ENCODE measurements around the gene PRKAG2. TPM values are rescaled to one million over a fixed set of nuclear protein-coding genes. Genes with fewer than 3 reads are reported as not detected.
"Not testable (repeated sequence)": the region's sequence is repeated elsewhere in the genome, so short reads cannot be mapped to it uniquely, and the experiment has no call there.

PRKAG2 gene
- total RNA-seq, 1 donor from 2014 or later = 17.9 TPM

DNA sequence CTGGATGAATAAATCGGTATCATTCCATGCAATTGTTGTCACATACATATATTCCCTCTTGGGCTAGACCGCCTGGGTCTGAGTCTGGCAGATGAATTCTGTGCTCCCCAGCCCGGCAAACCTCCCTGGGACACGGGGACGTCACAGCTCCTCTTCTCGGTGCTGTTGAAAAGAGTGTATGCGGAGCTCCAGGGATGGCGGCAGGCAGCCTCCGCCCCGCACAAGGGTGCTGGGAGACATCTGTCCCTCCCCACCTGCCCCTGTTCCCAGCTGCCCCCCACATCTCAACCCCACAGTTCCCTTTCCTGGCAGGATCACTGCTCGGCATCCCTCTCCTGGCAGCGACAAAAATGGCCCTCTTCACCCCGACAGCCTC is 32.1 kb downstream of the PRKAG2 start:
- no peaks in the 10 kb centered on the region for H3K4me1 Mint-ChIP-seq (ENCODE audit: unreplicated experiment)

DNA sequence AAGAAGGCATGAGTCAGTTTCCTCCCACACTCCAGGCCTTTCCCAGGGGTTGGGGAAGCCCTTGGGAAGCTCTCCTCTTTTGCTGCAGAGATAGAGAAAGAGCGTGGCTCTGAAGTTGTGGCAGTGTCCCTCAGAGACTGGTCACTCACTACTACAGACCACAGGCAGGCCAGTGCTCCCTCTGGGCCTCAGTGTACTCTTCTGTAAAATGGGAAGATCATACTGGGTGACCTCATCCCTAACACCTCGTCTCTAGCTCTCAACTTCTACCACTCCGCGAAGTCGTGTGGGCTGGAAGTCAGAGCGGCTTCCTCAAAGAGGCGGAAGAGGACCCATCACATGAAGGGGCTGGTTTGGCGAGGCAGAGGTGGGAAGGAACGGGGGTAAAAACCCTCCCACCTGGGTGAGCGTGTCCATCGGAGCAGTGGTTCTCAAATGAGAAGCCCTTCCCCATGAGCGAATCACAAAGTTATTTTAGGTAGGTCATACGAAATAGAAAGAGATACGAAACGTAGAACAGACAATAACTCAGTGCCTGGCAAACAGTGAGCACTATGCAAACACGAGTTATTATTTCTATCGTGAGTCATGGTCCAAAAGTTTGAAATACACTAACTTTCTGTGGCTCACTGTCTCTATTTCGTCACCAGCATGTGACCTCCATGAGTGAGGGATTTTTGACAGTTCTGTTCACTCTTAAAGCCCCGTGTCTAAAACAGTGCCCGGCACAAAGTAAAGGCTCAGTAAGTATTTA is 32.7 kb downstream of the PRKAG2 start:
- H3K27ac Mint-ChIP-seq = no peak overlapping the region
- no peaks in the 10 kb centered on the region for H3K27me3 Mint-ChIP-seq
- no peaks in the 10 kb centered on the region for H3K36me3 Mint-ChIP-seq
- no peaks in the 10 kb centered on the region for H3K9me3 Mint-ChIP-seq
- no peaks in the 10 kb centered on the region for H3K4me1 Mint-ChIP-seq (ENCODE audit: unreplicated experiment)
- no peak overlapping the region for H3K4me3 Mint-ChIP-seq
- DNase-seq (ENCODE audit: extremely low spot score, unreplicated experiment) = no peak
- TF ChIP-seq, protein P1, sequence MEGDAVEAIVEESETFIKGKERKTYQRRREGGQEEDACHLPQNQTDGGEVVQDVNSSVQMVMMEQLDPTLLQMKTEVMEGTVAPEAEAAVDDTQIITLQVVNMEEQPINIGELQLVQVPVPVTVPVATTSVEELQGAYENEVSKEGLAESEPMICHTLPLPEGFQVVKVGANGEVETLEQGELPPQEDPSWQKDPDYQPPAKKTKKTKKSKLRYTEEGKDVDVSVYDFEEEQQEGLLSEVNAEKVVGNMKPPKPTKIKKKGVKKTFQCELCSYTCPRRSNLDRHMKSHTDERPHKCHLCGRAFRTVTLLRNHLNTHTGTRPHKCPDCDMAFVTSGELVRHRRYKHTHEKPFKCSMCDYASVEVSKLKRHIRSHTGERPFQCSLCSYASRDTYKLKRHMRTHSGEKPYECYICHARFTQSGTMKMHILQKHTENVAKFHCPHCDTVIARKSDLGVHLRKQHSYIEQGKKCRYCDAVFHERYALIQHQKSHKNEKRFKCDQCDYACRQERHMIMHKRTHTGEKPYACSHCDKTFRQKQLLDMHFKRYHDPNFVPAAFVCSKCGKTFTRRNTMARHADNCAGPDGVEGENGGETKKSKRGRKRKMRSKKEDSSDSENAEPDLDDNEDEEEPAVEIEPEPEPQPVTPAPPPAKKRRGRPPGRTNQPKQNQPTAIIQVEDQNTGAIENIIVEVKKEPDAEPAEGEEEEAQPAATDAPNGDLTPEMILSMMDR (conservative IDR thresholded peaks at IDR 0.05) = no peak

More for the DNA sequence above, 32.1 kb downstream of the PRKAG2 start:
- Mint-ChIP-seq H3K36me3 (no peaks in the 10 kb centered on the region), H3K9me3 (no peaks in the 10 kb centered on the region), H3K27me3 (no peaks in the 10 kb centered on the region), H3K27ac (no peak overlapping the region), H3K4me3 (no peak overlapping the region)
- no peak for DNase-seq (ENCODE audit: extremely low spot score, unreplicated experiment)
- TF ChIP-seq, protein P1 (conservative IDR thresholded peaks at IDR 0.05) = no peak

DNA sequence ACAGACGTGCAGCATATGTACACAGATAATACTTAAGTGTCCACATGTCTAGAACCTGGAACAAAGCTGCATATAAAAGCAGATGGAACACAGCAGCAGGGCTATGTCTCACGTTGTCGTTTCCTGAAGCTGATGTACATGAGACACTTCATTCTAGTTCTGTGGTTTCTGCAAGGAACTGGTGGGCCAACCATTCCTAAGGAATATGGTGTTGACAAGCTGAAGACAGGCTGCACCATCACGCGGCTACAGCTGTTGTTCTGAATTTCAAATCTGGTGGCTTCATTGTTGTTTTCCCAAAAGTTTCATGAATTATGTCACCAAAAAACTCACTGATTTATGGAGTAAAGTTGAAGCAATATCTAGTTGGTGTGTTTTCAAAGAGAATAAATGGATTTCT is 33.7 kb downstream of the PRKAG2 start:
- no peak for DNase-seq (ENCODE audit: extremely low spot score, unreplicated experiment)
- Mint-ChIP-seq H3K36me3 (no peaks in the 10 kb centered on the region), H3K27ac (no peak overlapping the region), H3K4me1 (ENCODE audit: unreplicated experiment) (peaks cover under 1% of the 10 kb centered on the region), H3K9me3 (no peaks in the 10 kb centered on the region), H3K27me3 (no peaks in the 10 kb centered on the region), H3K4me3 (no peak overlapping the region)
- TF ChIP-seq, protein P1 (conservative IDR thresholded peaks at IDR 0.05) = no peak

DNA sequence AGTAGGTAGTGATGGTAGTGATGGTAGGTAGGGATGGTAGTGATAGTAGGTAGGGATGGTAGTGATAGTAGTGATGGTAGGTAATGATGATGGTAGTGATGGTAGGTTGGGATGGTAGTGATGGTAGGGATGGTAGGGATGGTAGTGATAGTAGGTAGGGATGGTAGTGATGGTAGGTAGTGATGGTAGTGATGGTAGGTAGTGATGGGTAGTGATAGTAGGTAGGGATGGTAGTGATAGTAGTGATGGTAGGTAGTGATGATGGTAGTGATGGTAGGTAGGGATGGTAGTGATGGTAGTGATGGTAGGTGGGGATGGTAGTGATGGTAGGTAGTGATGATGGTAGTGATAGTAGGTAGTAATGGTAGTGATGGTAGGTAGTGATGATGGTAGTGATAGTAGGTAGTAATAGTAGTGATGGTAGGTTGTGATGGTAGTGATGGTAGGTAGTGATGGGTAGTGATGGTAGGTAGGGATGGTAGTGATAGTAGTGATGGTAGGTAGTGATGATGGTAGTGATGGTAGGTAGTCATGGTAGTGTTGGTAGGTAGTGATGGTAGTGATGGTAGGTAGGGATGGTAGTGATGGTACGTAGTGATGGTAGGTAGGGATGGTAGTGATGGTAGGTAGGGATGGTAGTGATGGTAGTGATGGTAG is 35.4 kb downstream of the PRKAG2 start:
- not testable (repeated sequence) for H3K36me3 Mint-ChIP-seq; H3K27me3 Mint-ChIP-seq; DNase-seq (ENCODE audit: extremely low spot score, unreplicated experiment); H3K27ac Mint-ChIP-seq; H3K9me3 Mint-ChIP-seq; H3K4me3 Mint-ChIP-seq
- H3K4me1 Mint-ChIP-seq (ENCODE audit: unreplicated experiment) = peaks cover 15% of the 10 kb centered on the region

DNA sequence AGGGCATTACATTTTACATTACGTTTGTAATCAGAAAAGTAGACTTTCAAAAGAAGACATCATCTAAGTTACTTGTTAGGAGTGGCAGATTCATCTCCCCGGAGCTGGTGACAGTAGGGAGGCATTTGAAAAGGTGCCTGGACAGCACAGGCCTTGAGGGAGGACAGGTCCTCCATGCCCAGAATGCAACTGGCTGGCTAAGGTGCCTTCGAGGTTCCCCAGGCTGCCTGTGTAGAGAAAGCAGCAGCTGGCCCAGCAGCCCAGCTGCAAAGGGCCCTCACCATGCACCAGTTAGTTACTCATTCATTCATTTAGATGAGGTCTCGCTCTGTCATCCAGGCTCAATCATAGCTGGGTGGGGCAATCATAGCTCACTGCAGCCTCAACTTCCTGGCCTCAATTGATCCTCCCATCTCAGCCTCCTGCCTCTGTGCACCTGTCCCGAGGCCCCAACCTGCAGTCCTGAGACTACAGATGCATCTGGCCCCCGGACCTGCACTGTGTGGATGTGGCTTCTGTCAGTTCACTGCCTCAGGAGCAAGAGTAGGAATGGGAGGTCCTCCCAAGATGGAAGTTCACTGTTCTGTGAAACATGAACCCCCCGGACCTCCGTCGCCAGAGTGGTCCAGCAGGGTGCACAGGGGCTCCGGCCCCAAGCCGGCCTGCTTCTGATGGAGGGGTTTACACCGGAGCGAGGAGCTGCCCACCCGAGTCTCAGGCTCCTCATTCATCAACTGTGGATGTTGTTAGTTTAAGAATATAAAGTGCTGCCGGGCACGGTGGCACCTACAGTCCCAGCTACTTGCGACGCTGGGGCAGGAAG is 36.6 kb downstream of the PRKAG2 start:
- Mint-ChIP-seq H3K9me3 (no peaks in the 10 kb centered on the region), H3K4me3 (no peak overlapping the region)

More for the DNA sequence above, 36.6 kb downstream of the PRKAG2 start:
- DNase-seq (ENCODE audit: extremely low spot score, unreplicated experiment) = no peak
- TF ChIP-seq, protein P1 (conservative IDR thresholded peaks at IDR 0.05) = no peak
- Mint-ChIP-seq H3K36me3 (no peaks in the 10 kb centered on the region), H3K27me3 (no peaks in the 10 kb centered on the region), H3K4me1 (ENCODE audit: unreplicated experiment) (peaks cover 15% of the 10 kb centered on the region), H3K27ac (no peak overlapping the region)

All from type B pancreatic cell (in vitro differentiated cells).